H1 (cell line): ENCODE results near the gene FCRLB.

Experiments
- CEBPB ChIP-seq: IDR thresholded peaks from 2 replicates; pipeline ENCODE4 v1.6.1; 2012; ENCODE audit warnings: low read depth, low read length
- CTCF ChIP-seq, 3 experiments: IDR thresholded peaks; 1 replicate in 2 of 3; 2 replicates in 1 of 3; pipeline versions ENCODE4 v1.5.1 to v1.6.1; 2011; ENCODE audit warnings: low read length in 3 of 3, mild to moderate bottlenecking in 3 of 3, inconsistent platforms in 2 of 3, low read depth in 1 of 3, moderate library complexity in 1 of 3; ENCODE audit not compliant: insufficient read depth in 1 of 3; ENCODE audit errors: control extremely low read depth in 1 of 3
- EGR1 ChIP-seq: IDR thresholded peaks from 2 replicates; pipeline ENCODE4 v1.6.1; 2011; ENCODE audit warnings: low read depth, low read length, borderline replicate concordance
- EP300 ChIP-seq, 2 experiments: IDR thresholded peaks; 1 replicate in 1 of 2; 2 replicates in 1 of 2; pipeline ENCODE4 v1.6.1; 2011 to 2012; ENCODE audit warnings: low read depth in 2 of 2, low read length in 2 of 2, mild to moderate bottlenecking in 2 of 2, borderline replicate concordance in 1 of 2, inconsistent platforms in 1 of 2, moderate library complexity in 1 of 2
- GTF2F1 ChIP-seq: IDR thresholded peaks from 2 replicates; pipeline ENCODE4 v1.6.1; 2012; ENCODE audit warnings: low read depth, low read length, improper control_type of control experiment, borderline replicate concordance
- MAX ChIP-seq: IDR thresholded peaks from 2 replicates; pipeline ENCODE4 v1.6.1; 2012; ENCODE audit warnings: inconsistent platforms
- POLR2AphosphoS5 ChIP-seq: IDR thresholded peaks from 2 replicates; pipeline ENCODE4 v1.6.1; 2011; ENCODE audit warnings: low read depth, low read length
- YY1 ChIP-seq: IDR thresholded peaks from 2 replicates; pipeline ENCODE4 v1.6.1; 2011; ENCODE audit warnings: low read depth, mild to moderate bottlenecking, low read length

GRCh38 chr1:161749509-161750407 lies 28.4 kb downstream of the FCRLB start, which contains the start of gene DUSP12:
- TF ChIP-seq CTCF (IDR thresholded peaks at IDR 0.05; ENCODE audit: control extremely low read depth in 1 of 3, insufficient read depth in 1 of 3, low read depth in 1 of 3, low read length in 3 of 3) (peak in 2 of 3 experiments; percentile 12 to 15; a peak in 2 of 4 replicates), EP300 (IDR thresholded peaks at IDR 0.05; ENCODE audit: borderline replicate concordance in 1 of 2, low read depth in 2 of 2, low read length in 2 of 2) (no peak), EGR1 (peak; percentile 58; the same call in 1 of the 2 replicates), MAX (peak; percentile 82), YY1 (peak; percentile 98), POLR2AphosphoS5 (peak; percentile 88), CEBPB (no peak), GTF2F1 (no peak)
